ENCODE measurements around the gene LMBR1L.
A peak's percentile ranks its signal among the peaks of the same experiment; 100 is the strongest.

The LMBR1L gene

DNA sequence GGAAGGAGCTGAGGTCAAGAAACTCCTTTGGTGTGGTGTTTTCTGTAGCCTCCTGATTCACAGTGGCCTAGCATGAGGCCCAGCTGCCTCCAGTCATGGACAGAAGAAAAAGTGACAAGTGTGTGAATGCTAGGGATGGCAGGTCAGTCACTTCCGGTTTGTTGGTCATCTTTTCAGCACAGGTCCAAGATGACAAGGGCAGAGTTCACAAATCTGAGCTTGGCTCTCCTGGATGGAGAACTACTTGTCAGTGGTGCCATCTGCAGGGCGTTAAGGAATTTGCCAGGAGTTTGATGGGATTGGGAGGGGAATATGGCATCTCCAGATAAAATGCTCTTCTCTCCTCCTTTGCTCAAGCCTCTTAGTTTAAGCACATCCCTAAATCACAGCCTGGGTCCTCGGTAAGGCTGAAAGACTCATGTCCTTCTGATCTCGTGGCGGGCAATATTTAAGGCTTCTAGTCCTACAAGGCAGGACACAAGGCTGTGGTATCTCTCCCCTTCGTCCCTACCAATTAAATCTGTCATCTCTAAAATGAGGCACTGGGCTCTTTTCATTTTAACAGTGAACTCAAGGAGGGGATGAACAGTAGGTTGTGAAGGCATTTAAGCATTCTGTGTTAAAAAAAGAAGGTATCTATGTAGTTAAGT is 10.5 kb upstream of the LMBR1L start:
- no peak for DNase-seq (ENCODE audit: low read depth in 3 of 3)

DNA sequence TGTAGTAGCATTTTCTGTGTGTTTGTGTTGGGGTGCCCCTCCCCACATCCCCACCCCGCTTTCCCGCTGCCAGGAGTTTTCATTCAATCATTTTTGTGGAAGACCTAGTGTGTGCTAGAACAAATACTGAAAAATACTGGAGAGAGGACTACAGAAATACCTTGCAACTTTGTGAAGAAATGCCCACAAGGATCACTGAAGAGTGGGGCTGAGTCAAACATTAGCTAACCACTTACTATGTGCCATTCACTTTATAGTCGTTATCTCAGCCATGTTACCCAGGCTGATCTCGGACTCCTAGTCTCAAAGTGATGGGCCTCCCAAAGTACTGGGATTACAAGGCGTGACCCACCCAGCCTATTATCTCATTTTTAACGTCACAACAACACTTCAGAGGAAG is 559 bp upstream of the LMBR1L start:
- DNase-seq (ENCODE audit: low read depth in 3 of 3), result no peak

DNA sequence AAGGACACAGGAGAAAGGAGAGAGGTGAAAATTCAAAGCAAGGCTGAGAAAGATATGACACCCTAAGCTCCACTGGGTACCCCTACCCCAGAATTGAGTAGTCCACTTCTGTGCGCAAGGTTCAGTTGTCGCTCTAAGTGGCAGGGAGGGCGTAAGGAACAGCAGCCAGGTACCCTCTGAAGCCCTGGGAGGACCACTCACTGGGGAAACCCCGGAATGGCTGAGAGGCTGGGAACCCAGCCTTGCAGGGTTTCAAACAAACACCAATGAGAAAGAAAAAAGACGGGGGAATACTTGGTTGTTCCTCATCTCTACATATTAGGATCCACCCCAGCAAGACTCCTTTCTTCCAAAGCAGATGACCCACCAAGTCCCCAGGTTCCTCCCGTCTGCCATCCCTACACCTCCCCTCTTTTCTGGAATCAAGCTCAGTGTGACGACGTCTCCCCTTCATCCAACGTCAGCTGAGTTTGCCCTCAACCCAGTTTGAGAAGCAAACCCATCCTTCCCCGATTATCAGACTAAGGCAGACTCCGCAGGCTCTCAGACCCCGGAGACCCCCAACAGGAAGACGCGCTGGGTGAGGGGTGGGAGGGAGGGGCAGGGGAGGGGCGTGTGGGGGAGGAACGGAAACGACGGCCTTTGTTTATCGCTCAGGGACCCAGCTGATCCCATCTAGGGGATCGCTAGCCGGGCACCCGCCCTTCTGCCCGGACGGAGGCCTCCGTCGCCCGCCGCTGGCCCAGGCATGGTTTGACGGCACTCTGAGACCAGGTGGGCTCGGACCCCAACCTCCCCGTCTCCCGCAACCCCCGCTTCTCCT is 795 bp downstream of the LMBR1L start:
- DNase-seq (ENCODE audit: low read depth in 3 of 3), result no peak

GRCh38 chr12:49108958-49109404 is 1.7 kb downstream of the LMBR1L start:
- no peak for DNase-seq (ENCODE audit: low read depth in 3 of 3)

DNA sequence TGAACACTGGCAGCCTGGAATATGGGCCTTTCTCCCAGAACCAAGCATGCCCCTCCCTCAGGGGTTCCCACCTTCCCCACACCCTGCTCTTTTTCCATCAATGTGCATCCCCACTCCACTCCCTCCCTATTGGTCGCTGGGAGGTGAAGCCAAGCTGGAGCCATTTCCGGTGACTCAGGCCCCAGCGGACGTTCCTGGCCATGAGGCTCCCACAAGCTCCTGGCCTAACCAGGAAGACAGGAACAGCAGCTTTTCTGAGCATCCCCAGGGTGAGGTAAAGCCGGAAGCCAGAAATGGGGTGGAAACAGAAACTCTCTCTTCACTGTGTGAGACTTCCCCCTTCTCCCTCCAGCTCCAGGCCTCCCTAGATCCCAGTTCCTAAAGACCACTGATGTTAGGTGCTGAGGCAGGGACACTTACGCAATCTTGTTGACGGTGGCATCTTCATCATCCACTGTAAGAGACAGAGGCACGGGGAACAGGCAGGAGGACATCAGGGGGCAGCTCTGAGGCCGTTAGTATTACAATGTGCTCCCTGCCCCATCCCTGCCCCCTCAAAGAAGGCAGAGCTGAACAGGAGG is 5.1 kb downstream of the LMBR1L start:
- DNase-seq (ENCODE audit: low read depth in 3 of 3), result no peak

- no peak for DNase-seq (ENCODE audit: low read depth in 3 of 3)
Measured at GRCh38 chr12:49104822-49105221, 5.8 kb downstream of the LMBR1L start.

GRCh38 chr12:49100380-49100779 is 10.3 kb downstream of the LMBR1L start:
- no peak for DNase-seq (ENCODE audit: low read depth in 3 of 3)

DNA sequence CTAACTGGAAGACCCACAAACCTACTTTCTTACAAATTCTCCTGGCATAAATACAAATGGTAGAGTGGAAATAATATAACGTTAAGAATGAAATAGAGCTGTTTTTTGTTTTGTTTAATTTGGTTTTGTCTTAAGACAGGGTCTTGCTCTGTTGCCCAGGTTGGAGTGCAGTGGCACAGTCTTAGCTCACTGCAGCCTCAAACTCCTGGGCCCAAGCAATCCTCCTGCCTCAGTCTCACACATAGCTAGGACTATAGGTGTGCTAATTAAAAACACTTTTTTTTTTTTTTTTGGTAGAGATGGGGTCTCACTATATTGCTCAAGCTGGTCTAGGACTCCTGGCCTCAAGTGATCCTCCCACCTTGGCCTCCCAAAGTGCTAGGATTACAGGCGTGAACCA is 11.9 kb downstream of the LMBR1L start:
- no peak for DNase-seq (ENCODE audit: low read depth in 3 of 3)

DNA sequence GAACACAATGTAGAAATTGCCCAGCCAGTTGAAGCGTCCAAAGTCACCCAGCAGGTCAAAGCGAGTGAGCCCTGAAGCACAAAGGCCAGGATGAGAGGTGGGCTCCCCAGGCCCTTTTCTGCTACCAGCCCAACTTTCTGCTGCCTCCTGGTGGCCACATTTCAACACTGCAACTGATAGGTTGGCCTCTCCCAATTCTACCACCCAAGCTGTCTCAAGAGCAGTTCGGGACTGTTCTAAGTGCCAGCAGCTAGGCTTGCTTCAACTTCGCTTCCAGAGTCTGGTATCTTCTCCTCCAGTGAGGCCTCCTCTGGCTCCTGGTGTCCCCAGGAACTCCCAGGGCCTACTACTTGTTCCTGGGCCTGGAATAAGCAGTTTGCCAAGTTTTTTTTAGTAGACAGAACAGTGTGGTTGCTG is 12.6 kb downstream of the LMBR1L start:
- DNase-seq (ENCODE audit: low read depth in 3 of 3), result peak in 2 of 3 experiments; percentile 37 to 57

DNA sequence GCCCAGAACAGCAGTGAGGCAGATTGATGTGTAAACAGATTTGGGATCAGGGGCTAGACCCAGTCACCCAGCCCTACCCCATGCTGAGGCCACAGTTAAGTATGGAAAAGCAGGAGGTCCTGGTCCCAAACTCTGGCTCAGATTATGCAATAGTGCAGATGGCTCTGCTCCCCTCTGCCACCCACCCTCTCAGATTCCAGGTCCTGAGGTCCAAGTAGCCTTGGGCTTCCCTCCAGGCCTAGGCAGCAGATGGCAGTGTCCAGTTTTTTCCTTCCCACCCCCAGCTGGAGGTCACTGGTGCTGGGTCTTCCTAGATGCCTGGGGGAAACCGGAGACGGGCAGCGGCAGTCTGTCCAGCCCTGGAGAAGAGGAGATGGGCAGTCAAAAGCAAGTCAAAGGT is 13.3 kb downstream of the LMBR1L start:
- DNase-seq (ENCODE audit: low read depth in 3 of 3), result no peak

GRCh38 chr12:49094975-49095365 is 15.7 kb downstream of the LMBR1L start:
- DNase-seq (ENCODE audit: low read depth in 3 of 3), result no peak

- DNase-seq (ENCODE audit: low read depth in 3 of 3), result no peak
Measured at GRCh38 chr12:49094160-49094974, 16.3 kb downstream of the LMBR1L start, which contains the start of gene DHH. Gene DHH, minus strand, starts transcription at chr12:49094801. Its CDS starts 289 bp downstream, at chr12:49094512.

DNA sequence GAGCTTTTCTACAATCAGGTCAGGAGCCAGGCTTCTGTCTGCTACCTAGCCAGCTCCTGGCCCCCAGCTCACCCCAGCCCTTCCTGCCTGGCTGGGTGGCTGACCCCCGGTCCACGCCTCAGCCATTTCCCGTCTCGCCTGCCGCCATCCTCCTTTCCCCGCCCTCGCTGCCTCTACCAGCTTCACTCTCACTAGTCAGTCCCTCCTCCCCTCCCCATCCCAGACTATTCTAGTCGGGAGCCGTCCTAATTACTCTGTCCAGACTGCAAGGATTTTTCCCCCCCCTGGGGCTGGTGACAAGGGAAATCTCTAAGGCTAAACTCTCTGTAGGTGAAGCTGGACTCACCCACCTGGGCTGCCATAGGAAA is 16.9 kb downstream of the LMBR1L start:
- no peak for DNase-seq (ENCODE audit: low read depth in 3 of 3)

GRCh38 chr12:49092816-49093406 is 17.7 kb downstream of the LMBR1L start:
- DNase-seq (ENCODE audit: low read depth in 3 of 3), result no peak

- DNase-seq (ENCODE audit: low read depth in 3 of 3), result peak; percentile 48 to 55 (median 52)
Measured at GRCh38 chr12:49092086-49092815, 18.4 kb downstream of the LMBR1L start.

- no peak for DNase-seq (ENCODE audit: low read depth in 3 of 3)
Measured at GRCh38 chr12:49091836-49092085, 18.9 kb downstream of the LMBR1L start.

DNA sequence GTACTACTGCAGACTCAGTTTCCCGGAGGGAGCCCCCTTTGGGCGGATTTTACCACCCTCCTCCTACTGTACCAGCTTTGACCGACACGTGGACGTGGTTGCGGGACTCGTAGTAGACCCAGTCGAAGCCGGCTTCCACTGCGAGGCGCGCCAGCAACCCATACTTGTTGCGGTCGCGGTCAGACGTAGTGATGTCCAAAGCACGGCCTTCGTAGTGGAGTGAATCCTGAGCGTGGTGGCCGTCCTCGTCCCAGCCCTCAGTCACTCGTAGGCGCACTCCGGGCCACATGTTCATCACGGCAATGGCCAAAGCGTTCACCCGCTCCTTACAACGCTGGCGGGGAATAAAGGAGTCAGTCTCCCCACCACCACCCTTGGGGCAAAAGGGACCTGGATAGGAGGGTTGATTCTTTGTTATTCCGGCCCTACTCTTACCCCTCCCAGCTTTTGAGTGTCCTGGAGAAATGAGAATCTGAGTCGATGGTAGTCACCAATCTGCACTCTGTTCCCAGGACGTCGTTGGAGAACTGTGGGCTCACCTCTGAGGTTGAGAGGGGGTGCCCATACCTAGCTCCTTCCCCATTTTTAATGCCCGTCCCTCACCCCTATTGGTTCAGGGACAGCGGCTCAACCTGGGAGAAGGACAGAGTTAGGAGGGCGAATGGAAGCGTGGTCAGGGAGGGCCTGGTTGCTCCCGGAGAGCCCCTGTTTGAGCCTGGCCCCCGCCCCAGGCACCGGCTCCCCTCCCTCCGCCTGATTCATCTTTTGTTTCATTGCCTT is 19.4 kb downstream of the LMBR1L start:
- no peak for DNase-seq (ENCODE audit: low read depth in 3 of 3)

- no peak for DNase-seq (ENCODE audit: low read depth in 3 of 3)
Measured at GRCh38 chr12:49089821-49090773, 20.6 kb downstream of the LMBR1L start.

GRCh38 chr12:49088932-49089330 is 21.7 kb downstream of the LMBR1L start:
- DNase-seq (ENCODE audit: low read depth in 3 of 3), result no peak

Measured in stimulated activated CD4-positive, alpha-beta T cell treated with anti-CD3 and anti-CD28 coated beads, TNF-alpha, amount 100 ng/mL, for 4 hours (primary cell).